Naive B cell (primary cell): ENCODE results near the gene PNLIP. TPM values are rescaled to one million over a fixed set of nuclear protein-coding genes. Genes with fewer than 3 reads are reported as not detected.

Experiments
- ATAC-seq, 2 donors: fragments of 150-1000 bp; cut with Tn5 transposase; 2 replicates each; pipeline ENCODE4 v1.10.0; 2021; ENCODE audit warnings: low read depth in 2 of 2, mild to moderate bottlenecking in 2 of 2, moderate library complexity in 2 of 2
- DNase-seq: peaks from one replicate; pipeline ENCODE4 v3.0.0; 2022
- H3K27ac Mint-ChIP-seq, 6 donors: one replicate each; pipeline ENCODE4 v1.8.0; 2020 to 2022; ENCODE audit warnings: mild to moderate bottlenecking in 6 of 6, mixed read lengths in 6 of 6, moderate library complexity in 5 of 6, inconsistent platforms in 2 of 6
- H3K27me3 Mint-ChIP-seq, 3 donors: one replicate each; pipeline ENCODE4 v1.8.0; 2021 to 2022; ENCODE audit warnings: mixed read lengths in 3 of 3, mild to moderate bottlenecking in 1 of 3
- H3K36me3 Mint-ChIP-seq, 2 donors: one replicate each; pipeline ENCODE4 v1.8.0; 2020 to 2022; ENCODE audit warnings: mixed read lengths in 2 of 2, inconsistent platforms in 1 of 2, mild to moderate bottlenecking in 1 of 2
- H3K4me1 Mint-ChIP-seq, 3 donors: one replicate each; pipeline ENCODE4 v1.8.0; 2020 to 2022; ENCODE audit warnings: mixed read lengths in 3 of 3, inconsistent platforms in 1 of 3, mild to moderate bottlenecking in 1 of 3, moderate library complexity in 1 of 3
- H3K4me3 Mint-ChIP-seq, 8 donors: one replicate each; pipeline ENCODE4 v1.8.0; 2020 to 2022; ENCODE audit warnings: mild to moderate bottlenecking in 8 of 8, mixed read lengths in 8 of 8, moderate library complexity in 8 of 8, inconsistent platforms in 2 of 8
- H3K9me3 Mint-ChIP-seq, 7 donors: one replicate each; pipeline ENCODE4 v1.8.0; 2020 to 2022; ENCODE audit warnings: mixed read lengths in 7 of 7, mild to moderate bottlenecking in 5 of 7, inconsistent platforms in 2 of 7, moderate library complexity in 1 of 7
- polyA plus RNA-seq, 6 donors: library from polyadenylated mRNA; unstranded; fragments of 300-500 nt; fragmentation: Illumina TruSeq; gene quantifications; one replicate each; pipeline ENCODE4 v1.2.3, GENCODE V29; 2021; ENCODE audit warnings: low read depth in 6 of 6

PNLIP gene
- not detected for polyA plus RNA-seq

GRCh38 chr10:116545756-116546155 lies at the start of gene PNLIP:
PNLIP (plus strand) TSS chr10:116545931; CDS start chr10:116546093, 162 bp downstream.
- Mint-ChIP-seq H3K27me3 (peaks cover 0 to 4% (median 3%) of the 10 kb centered on the region in 3 donors), H3K9me3 (peaks cover 0 to 4% (median 0%) of the 10 kb centered on the region in 7 donors), H3K4me1 (no peaks in the 10 kb centered on the region), H3K27ac (no peak within 1 kb of the TSS), H3K4me3 (no peak within 1 kb of the TSS), H3K36me3 (no peaks in the 10 kb centered on the region)
- ATAC-seq: no peak
- DNase-seq: no peak

DNA sequence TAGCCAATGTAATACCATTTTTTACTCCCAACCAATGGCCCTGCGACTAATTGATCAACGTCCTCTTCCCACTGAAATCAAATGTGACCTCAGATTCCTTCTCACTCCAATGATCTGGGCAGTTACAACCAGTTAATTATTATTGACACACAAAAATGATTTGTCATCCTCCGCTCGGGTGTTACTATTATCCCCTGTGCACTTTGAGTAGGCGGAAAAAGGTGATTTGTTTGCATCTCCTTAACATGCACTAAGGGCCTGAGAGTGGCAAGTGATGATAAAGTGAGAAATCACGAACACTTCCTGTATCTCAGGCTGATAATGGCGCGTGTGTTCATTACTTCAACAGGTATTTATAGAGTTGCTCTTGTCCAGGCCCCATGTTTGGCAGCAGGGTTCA lies 40.9 kb upstream of the PNLIP start:
- Mint-ChIP-seq H3K4me3 (no peak overlapping the region), H3K27ac (no peak overlapping the region), H3K4me1 (no peaks in the 10 kb centered on the region), H3K36me3 (peaks cover 0 to 15% of the 10 kb centered on the region in 2 donors), H3K9me3 (peaks cover 0 to 18% (median 7%) of the 10 kb centered on the region in 7 donors), H3K27me3 (no peaks in the 10 kb centered on the region)
- no peak for DNase-seq
- ATAC-seq: no peak

DNA sequence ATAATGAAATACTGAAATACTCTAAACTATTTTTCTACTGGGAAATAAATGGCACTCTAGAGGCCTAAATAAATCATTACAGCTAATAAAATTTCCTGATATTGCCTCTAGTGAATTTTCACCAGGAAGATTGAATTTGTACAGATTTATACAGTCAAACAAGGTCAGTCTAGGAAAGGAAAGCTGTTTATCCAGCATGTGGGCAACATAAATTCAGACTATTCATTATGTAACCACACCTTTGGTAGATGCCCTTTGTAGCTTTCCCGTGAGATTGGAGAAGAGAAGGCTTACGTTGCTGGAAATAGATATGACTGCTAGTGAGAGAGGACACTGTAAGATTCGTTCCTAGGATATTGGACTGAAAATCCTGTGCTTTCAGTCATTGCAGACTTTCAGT lies 35.2 kb upstream of the PNLIP start:
- no peak overlapping the region for H3K27ac Mint-ChIP-seq
- ATAC-seq: no peak
- H3K27me3 Mint-ChIP-seq: peaks cover 0 to 6% (median 3%) of the 10 kb centered on the region in 3 donors
- no peak overlapping the region for H3K4me3 Mint-ChIP-seq
- no peaks in the 10 kb centered on the region for H3K4me1 Mint-ChIP-seq
- H3K36me3 Mint-ChIP-seq: peaks cover 0 to 8% of the 10 kb centered on the region in 2 donors
- peaks cover 0 to 10% (median 3%) of the 10 kb centered on the region in 7 donors for H3K9me3 Mint-ChIP-seq
- no peak for DNase-seq

DNA sequence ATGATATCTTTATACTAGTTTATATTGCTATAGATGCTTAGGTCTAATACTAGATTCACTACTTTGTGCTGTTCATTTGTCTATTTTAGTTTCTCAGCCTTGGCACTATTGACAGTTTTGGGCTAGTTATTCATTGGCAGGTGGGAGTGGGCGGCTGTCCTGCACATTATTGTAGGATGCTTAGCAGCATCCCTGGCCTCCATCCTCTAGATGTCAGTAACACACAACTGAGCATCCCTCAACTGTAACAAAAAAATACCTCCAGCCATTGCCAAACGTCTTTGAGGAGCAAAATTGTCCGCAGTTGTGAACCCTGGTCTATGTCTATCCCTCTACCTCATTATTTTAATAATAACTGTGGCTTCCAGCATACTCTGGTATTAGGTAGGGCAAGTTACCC lies 34.4 kb upstream of the PNLIP start:
- no peak overlapping the region for H3K4me3 Mint-ChIP-seq
- no peak overlapping the region for H3K27ac Mint-ChIP-seq
- peaks cover 0 to 6% (median 3%) of the 10 kb centered on the region in 3 donors for H3K27me3 Mint-ChIP-seq
- H3K36me3 Mint-ChIP-seq: peaks cover 0 to 8% of the 10 kb centered on the region in 2 donors
- H3K9me3 Mint-ChIP-seq: peaks cover 0 to 10% (median 3%) of the 10 kb centered on the region in 7 donors
- DNase-seq (no peak), ATAC-seq (no peak)
- no peaks in the 10 kb centered on the region for H3K4me1 Mint-ChIP-seq

DNA sequence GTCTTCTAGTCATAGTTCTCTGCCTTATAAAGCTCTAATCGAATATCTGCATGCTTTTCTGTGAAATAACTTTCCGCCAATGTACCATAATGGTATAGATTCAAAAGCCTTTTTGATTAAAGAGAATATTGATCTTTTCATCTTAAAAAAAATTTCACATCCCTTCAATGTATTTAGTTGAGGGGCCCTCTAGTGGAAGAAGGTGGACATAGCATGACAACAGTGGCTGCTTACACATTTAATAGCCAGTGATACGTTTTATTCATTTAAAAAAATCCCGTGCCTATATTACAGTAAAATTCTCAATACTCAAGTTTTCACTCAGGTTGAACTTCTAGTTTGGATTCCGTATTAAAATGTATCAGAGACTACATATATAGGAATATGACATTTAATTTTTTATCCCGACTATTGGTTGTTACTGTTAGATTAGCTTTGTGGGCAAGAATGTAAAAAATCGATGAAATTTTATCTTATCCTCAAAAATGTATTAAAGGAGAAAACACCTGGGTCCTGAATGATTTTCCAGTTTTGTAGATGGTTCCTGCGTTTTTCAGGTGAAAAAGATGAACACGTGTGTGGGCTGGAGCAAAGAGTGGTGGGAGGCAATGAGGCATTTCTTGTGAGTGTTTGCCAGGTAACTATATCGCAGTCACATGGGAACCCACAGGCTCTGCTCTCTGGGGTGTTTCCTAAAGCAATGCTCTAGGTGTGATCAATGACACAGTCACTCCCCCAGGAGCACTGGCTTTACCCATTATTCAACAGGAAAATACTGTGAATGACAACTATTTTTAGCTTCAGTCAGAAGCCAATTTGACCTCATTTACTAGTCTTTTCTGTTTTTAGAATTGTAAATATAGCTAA lies 24.1 kb upstream of the PNLIP start:
- no peak overlapping the region for H3K27ac Mint-ChIP-seq
- no peaks in the 10 kb centered on the region for H3K36me3 Mint-ChIP-seq
- H3K9me3 Mint-ChIP-seq: peaks cover 0 to 1% (median 0%) of the 10 kb centered on the region in 7 donors
- no peaks in the 10 kb centered on the region for H3K27me3 Mint-ChIP-seq
- H3K4me1 Mint-ChIP-seq: no peaks in the 10 kb centered on the region
- no peak overlapping the region for H3K4me3 Mint-ChIP-seq
- no peak for DNase-seq
- no peak for ATAC-seq

- Mint-ChIP-seq H3K4me3 (no peak overlapping the region), H3K36me3 (no peaks in the 10 kb centered on the region), H3K27me3 (no peaks in the 10 kb centered on the region), H3K27ac (no peak overlapping the region), H3K9me3 (peaks cover 0 to 1% (median 0%) of the 10 kb centered on the region in 7 donors), H3K4me1 (no peaks in the 10 kb centered on the region)
- no peak for DNase-seq
- ATAC-seq: no peak
These were observed 22.8 kb upstream of the PNLIP start for GRCh38 chr10:116522803-116523381.

DNA sequence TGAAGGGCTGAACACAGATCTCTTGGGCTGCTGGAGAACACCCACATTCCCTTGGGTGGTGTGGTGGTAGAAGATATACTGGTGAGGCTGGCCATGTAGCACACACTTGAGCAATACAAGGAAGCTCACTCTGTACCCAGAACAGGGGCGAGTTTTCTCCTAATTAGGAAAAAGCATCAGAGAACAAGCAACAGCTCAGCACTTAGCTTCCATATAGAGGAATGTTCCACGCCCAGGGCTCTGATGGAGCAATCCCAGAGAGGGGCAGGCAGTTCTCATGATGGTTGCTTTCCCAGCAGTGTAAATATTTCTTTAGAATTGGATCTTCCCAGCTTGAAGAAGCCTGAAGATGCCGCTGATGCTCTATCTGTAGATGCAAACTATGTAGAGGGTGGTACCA lies 21.0 kb upstream of the PNLIP start:
- ATAC-seq: no peak
- peaks cover 0 to 1% (median 0%) of the 10 kb centered on the region in 7 donors for H3K9me3 Mint-ChIP-seq

DNA sequence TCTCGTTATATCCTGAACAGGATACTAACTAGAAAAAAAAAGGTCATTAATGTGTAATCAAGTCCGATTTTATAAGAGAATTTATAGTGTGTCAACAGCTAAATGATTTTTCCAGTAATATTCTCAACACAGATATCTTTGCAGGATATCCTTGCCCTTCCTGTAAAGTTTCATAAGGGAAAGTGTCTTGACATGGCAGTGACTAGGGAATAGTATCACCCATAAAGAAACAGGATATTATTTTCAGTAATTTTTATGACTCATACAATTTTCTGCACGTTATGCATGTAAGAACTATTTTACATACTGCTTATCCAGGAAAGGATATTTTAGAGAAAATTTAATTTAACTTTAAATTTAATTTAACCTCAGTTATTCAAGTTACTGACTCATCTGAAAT lies 19.5 kb upstream of the PNLIP start:
- Mint-ChIP-seq H3K36me3 (no peaks in the 10 kb centered on the region), H3K27me3 (peaks cover 0 to 3% (median 0%) of the 10 kb centered on the region in 3 donors)

More for the DNA sequence above, 21.0 kb upstream of the PNLIP start:
- Mint-ChIP-seq H3K27ac (no peak overlapping the region), H3K36me3 (no peaks in the 10 kb centered on the region), H3K4me1 (no peaks in the 10 kb centered on the region), H3K27me3 (no peaks in the 10 kb centered on the region), H3K4me3 (no peak overlapping the region)
- DNase-seq: no peak

DNA sequence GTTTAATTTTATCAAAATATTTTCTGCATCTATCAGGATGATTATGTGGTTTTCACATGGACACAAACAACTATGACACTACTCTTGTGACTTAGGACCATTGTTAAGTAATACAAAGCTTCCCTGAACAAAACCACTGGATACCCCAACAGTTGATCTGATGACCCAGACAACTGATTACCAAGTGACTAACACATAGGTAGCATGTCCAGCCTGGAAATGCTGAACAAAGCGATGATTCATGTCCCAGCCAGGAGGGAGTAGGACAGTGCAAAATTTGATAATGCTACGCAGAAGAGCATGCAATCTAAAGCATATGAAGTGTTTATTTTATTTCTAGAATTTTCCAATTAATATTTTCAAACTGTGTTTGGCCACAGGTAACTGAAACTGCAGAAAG lies 8.9 kb upstream of the PNLIP start:
- H3K4me3 Mint-ChIP-seq: no peak overlapping the region
- DNase-seq (no peak), ATAC-seq (no peak)
- H3K36me3 Mint-ChIP-seq: no peaks in the 10 kb centered on the region
- H3K4me1 Mint-ChIP-seq: no peaks in the 10 kb centered on the region
- peaks cover 0 to 5% (median 0%) of the 10 kb centered on the region in 3 donors for H3K27me3 Mint-ChIP-seq
- H3K9me3 Mint-ChIP-seq: peaks cover 7 to 18% (median 9%) of the 10 kb centered on the region in 7 donors
- H3K27ac Mint-ChIP-seq: no peak overlapping the region

More for the DNA sequence above, 19.5 kb upstream of the PNLIP start:
- DNase-seq (no peak), ATAC-seq (no peak)
- Mint-ChIP-seq H3K9me3 (peaks cover 0 to 1% (median 0%) of the 10 kb centered on the region in 7 donors), H3K4me1 (no peaks in the 10 kb centered on the region), H3K4me3 (no peak overlapping the region), H3K27ac (no peak overlapping the region)

GRCh38 chr10:116538456-116538855 lies 7.3 kb upstream of the PNLIP start:
- no peak for DNase-seq
- Mint-ChIP-seq H3K36me3 (no peaks in the 10 kb centered on the region), H3K9me3 (peaks cover 4 to 18% (median 7%) of the 10 kb centered on the region in 7 donors), H3K27ac (no peak overlapping the region), H3K27me3 (peaks cover 0 to 5% (median 0%) of the 10 kb centered on the region in 3 donors), H3K4me3 (no peak overlapping the region), H3K4me1 (no peaks in the 10 kb centered on the region)
- ATAC-seq: no peak

DNA sequence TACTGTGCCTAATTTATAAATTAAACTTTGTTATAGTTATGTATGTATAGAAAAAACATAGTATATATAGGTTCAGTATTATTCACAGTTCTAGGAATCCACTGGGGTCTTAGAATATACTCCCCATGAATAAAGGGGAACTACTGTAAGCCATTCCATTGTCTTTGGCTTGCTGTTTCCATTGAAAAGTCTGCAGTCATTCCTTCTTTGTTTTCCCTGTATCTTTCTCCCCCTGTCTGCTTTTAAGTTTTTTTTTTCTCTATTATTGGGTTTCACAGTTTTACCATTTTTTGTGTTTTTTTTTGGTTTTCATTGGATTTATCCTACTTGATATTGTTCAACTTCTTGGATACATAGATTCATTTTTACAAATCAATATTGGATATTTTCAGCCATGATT lies 6.7 kb upstream of the PNLIP start:
- peaks cover 0 to 5% (median 0%) of the 10 kb centered on the region in 3 donors for H3K27me3 Mint-ChIP-seq
- DNase-seq: no peak
- no peak overlapping the region for H3K27ac Mint-ChIP-seq
- ATAC-seq: no peak
- no peaks in the 10 kb centered on the region for H3K4me1 Mint-ChIP-seq
- H3K4me3 Mint-ChIP-seq: no peak overlapping the region
- peaks cover 4 to 18% (median 7%) of the 10 kb centered on the region in 7 donors for H3K9me3 Mint-ChIP-seq
- H3K36me3 Mint-ChIP-seq: no peaks in the 10 kb centered on the region

DNA sequence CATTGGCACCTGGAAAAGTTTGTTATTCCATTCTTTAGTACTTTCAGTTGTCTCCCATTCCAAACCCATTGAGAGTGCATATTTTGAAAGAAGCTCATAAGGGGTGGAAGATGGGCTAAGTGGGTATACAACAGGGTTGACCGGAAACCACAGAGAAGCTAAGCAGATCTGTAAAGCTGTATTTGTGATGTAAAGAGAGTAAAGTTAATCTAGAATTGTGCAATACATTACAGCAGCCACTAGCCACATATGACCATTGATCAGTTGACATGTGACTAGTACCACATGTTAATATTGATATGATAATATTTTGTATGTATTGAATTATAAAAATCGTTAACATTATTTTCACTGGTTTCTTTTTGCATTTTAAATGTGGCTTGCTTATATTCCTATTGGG lies 4.9 kb upstream of the PNLIP start:
- Mint-ChIP-seq H3K4me1 (no peaks in the 10 kb centered on the region), H3K4me3 (no peak overlapping the region)

DNA sequence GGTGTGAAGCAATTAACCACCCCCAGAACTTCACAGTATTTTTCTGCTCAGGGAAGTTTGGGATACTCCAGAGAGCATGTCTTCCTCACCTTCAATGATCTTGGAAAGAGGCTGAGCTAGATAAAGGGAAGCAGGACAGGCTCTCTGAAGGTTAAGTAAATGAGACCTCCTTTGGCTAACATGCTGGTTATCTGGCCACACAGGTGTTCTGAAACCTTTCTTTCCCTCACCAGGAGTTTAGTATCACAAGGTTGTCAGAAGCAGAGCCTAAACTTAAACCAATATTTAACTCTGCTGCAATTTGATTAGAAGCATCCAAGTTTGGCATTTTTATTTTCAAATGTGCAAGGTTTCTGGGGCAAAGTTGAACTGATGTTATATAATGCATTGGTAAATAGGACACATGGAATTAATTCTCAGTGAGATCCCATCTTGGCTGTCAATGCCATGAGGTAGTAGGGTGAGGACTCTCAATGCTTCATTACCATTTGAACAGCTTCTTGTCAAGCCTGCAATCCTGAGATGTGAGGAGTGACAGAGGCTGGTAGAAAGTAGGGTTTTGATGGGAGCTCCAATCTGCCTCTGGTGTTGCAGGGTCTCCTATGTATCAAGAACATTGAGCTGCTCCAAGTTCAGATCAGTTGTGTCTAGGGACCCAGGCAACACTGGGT lies 3.6 kb upstream of the PNLIP start:
- Mint-ChIP-seq H3K27ac (no peak overlapping the region), H3K4me1 (no peaks in the 10 kb centered on the region), H3K27me3 (peaks cover 0 to 5% (median 0%) of the 10 kb centered on the region in 3 donors), H3K36me3 (no peaks in the 10 kb centered on the region), H3K9me3 (peaks cover under 1 to 12% (median 4%) of the 10 kb centered on the region in 7 donors), H3K4me3 (no peak overlapping the region)
- no peak for ATAC-seq
- DNase-seq: no peak

More for the DNA sequence above, 4.9 kb upstream of the PNLIP start:
- Mint-ChIP-seq H3K27me3 (peaks cover 0 to 5% (median 0%) of the 10 kb centered on the region in 3 donors), H3K9me3 (peaks cover 4 to 12% (median 5%) of the 10 kb centered on the region in 7 donors), H3K36me3 (no peaks in the 10 kb centered on the region), H3K27ac (no peak overlapping the region)
- DNase-seq: no peak
- ATAC-seq: no peak
